Measurements from ENCODE around the gene NCOR1.

GRCh38 chr17:16190703-16191360 lies 24.5 kb downstream of the NCOR1 start:
- TF ChIP-seq CTCF (conservative IDR thresholded peaks at IDR 0.05; ENCODE audit: low read depth in 2 of 2) (no peak), EZH2 (IDR thresholded peaks at IDR 0.05; ENCODE audit: low read depth, unreplicated experiment) (no peak)

All from GM23338 (cell line).